Loucy (cell line): ENCODE data around the gene P2RX1.

Experiments
- H2AFZ ChIP-seq: fragments of 200-600 bp; sonication (generic); 2 replicates; pipeline ENCODE4 v1.6.0; 2016; ENCODE audit warnings: antibody characterized with exemption, mild to moderate bottlenecking, low read length, moderate library complexity
- H3F3A ChIP-seq: fragments of 200-600 bp; 2 replicates; pipeline ENCODE4 v1.6.0; 2016; ENCODE audit warnings: antibody characterized with exemption, low read depth, mild to moderate bottlenecking
- H3K27me3 ChIP-seq: fragments of 200-600 bp; sonication (generic); 2 replicates; pipeline ENCODE4 v1.6.1; 2014; ENCODE audit warnings: low read length, mild to moderate bottlenecking; ENCODE audit not compliant: insufficient read depth, poor library complexity, severe bottlenecking
- H3K36me3 ChIP-seq: fragments of 200-600 bp; sonication (generic); 2 replicates; pipeline ENCODE4 v1.6.1; 2016; ENCODE audit warnings: low read length; ENCODE audit not compliant: insufficient read depth
- H3K4me1 ChIP-seq: fragments of 200-600 bp; sonication (generic); 2 replicates; pipeline ENCODE4 v1.5.1; 2014; ENCODE audit warnings: low read length, mild to moderate bottlenecking; ENCODE audit not compliant: insufficient read depth, poor library complexity, severe bottlenecking
- H3K4me2 ChIP-seq: fragments of 200-600 bp; sonication (generic); 2 replicates; pipeline ENCODE4 v1.6.0; 2014; ENCODE audit warnings: antibody characterized with exemption, low read length, low read depth, mild to moderate bottlenecking; ENCODE audit not compliant: poor library complexity, severe bottlenecking
- H3K4me3 ChIP-seq: fragments of 200-600 bp; sonication (generic); 2 replicates; pipeline ENCODE4 v1.5.1; 2014; ENCODE audit warnings: low read length, mild to moderate bottlenecking, mixed read lengths; ENCODE audit not compliant: poor library complexity, severe bottlenecking
- H3K79me2 ChIP-seq: fragments of 200-600 bp; sonication (generic); 2 replicates; pipeline ENCODE4 v1.6.1; 2014; ENCODE audit warnings: low read length; ENCODE audit not compliant: insufficient read depth
- H3K9ac ChIP-seq: fragments of 200-600 bp; sonication (generic); 2 replicates; pipeline ENCODE4 v1.6.0; 2014; ENCODE audit warnings: mild to moderate bottlenecking, low read depth, low read length, moderate library complexity; ENCODE audit not compliant: poor library complexity, severe bottlenecking
- H3K9me2 ChIP-seq: fragments of 200-600 bp; sonication (generic); replicated peaks from 2 replicates; pipeline ENCODE4 v1.6.1; 2016; ENCODE audit warnings: low read depth, low read length, mixed read lengths
- H3K9me3 ChIP-seq: fragments of 200-600 bp; sonication (generic); 2 replicates; pipeline ENCODE4 v1.6.1; 2014; ENCODE audit warnings: mild to moderate bottlenecking, antibody characterized with exemption, low read length, low read depth; ENCODE audit not compliant: insufficient read depth
- H4K20me1 ChIP-seq: fragments of 200-600 bp; sonication (generic); 2 replicates; pipeline ENCODE4 v1.6.0; 2014; ENCODE audit warnings: antibody characterized with exemption, low read length, mild to moderate bottlenecking; ENCODE audit not compliant: insufficient read depth, poor library complexity, severe bottlenecking
- CTCF ChIP-seq: fragments of 200-600 bp; sonication (generic); conservative IDR thresholded peaks from 2 replicates; pipeline ENCODE4 v1.5.1; 2014; ENCODE audit warnings: mild to moderate bottlenecking, antibody characterized with exemption, low read length
- EZH2phosphoT487 ChIP-seq: fragments of 200-600 bp; IDR thresholded peaks from 2 replicates; pipeline ENCODE4 v1.6.1; 2018; ENCODE audit warnings: antibody characterized with exemption, mild to moderate bottlenecking, moderate library complexity, borderline replicate concordance

P2RX1 gene

DNA sequence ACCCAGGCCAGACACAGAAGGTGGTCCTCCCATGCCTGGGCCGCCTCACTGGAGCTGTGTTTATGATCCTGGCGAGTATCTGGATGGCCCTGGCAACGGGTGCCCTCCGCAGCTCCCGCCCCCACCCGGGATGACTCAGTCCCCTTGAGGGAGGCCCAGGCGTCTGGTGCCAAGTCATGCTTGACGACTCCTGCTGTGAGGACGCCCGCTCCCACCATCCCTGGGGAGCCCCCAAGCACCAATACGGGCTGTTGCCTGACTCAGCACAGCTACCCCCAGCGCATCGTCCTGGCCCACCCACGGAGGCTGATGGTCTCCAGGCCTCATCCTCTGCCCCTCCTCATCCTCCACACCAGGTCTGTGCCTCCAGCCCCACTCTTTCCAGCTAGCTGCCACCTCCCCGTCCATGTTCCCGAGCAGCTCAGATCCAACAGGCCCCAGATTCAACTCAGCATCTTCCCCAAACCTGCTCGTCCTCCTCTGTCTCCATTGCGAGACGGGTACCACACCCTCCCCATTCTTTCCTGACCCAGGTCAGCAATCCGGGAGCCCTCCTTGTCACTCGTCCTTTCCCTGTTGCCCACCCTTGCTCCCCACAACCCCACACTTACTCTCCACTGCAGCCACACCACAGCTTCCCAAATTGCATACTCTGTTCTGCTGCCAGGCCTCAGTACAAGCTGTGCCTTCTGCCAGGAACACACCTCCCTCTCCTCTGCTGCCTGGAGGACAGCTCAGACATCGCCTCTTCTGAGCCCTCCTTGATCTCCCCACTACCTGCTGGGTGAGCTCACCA is 26.0 kb downstream of the P2RX1 start:
- no peaks in the 10 kb centered on the region for H3K36me3 ChIP-seq
- H3K4me3 ChIP-seq = no peak overlapping the region
- no peaks in the 10 kb centered on the region for H4K20me1 ChIP-seq
- H3K4me2 ChIP-seq = no peak overlapping the region
- no peaks in the 10 kb centered on the region for H3F3A ChIP-seq
- H3K9me2 ChIP-seq = no peaks in the 10 kb centered on the region
- H3K27me3 ChIP-seq = no peaks in the 10 kb centered on the region
- no peak overlapping the region for H2AFZ ChIP-seq
- no peaks in the 10 kb centered on the region for H3K79me2 ChIP-seq
- H3K9me3 ChIP-seq = no peaks in the 10 kb centered on the region
- peaks cover 21% of the 10 kb centered on the region for H3K4me1 ChIP-seq
- TF ChIP-seq CTCF (no peak), EZH2phosphoT487 (no peak)
- H3K9ac ChIP-seq = no peak overlapping the region

DNA sequence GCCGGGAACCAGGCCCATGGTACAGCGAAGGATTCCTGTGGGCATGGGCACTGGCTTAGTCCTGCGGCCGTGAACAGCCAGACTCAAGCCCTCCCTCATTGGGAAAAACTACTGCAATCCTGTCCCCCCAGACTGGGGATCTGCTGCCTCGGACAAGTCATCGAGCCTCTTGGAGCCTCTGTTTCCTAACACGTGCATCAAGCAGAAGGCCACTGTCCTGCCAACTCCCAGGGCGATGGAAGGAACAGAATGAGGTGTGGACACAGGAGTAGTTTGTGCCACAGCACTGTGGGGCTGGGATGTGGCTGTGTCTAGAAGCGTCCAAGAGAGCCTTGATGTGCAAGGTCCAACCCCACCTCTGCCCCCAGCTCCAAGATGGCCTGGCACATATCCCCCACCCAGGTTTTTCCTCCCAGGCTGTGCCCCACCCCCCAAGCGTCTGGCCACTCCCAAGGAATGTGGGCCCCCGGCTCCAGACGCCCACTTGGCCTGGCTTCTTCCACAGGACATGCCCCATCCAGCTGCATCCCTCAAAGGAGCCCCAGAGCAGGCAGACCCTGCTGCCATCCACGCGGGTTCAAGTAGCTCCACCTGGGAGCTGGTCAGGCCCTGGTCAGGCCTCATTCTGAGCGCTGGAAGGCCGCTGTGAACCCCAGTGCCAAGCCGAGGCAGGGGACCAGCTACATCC is 26.8 kb downstream of the P2RX1 start:
- Histone ChIP-seq H3K9me2 (no peaks in the 10 kb centered on the region), H3K4me2 (no peak overlapping the region), H3K9me3 (no peaks in the 10 kb centered on the region), H3K36me3 (no peaks in the 10 kb centered on the region), H3K79me2 (no peaks in the 10 kb centered on the region), H4K20me1 (no peaks in the 10 kb centered on the region), H3K27me3 (no peaks in the 10 kb centered on the region), H3K9ac (no peak overlapping the region), H3K4me1 (peaks cover 21% of the 10 kb centered on the region), H3K4me3 (no peak overlapping the region), H3F3A (no peaks in the 10 kb centered on the region), H2AFZ (no peak overlapping the region)
- TF ChIP-seq EZH2phosphoT487 = no peak
- TF ChIP-seq CTCF = no peak

GRCh38 chr17:3888343-3889171 is 27.7 kb downstream of the P2RX1 start:
- no peak overlapping the region for H3K4me2 ChIP-seq
- H2AFZ ChIP-seq = no peak overlapping the region
- no peak overlapping the region for H3K4me3 ChIP-seq

More at GRCh38 chr17:3888343-3889171, 27.7 kb downstream of the P2RX1 start:
- no peaks in the 10 kb centered on the region for H3K27me3 ChIP-seq
- TF ChIP-seq CTCF (no peak), EZH2phosphoT487 (no peak)
- H3K9ac ChIP-seq = no peak overlapping the region
- peaks cover 18% of the 10 kb centered on the region for H3K4me1 ChIP-seq
- no peaks in the 10 kb centered on the region for H3K79me2 ChIP-seq
- no peaks in the 10 kb centered on the region for H3K36me3 ChIP-seq
- H3F3A ChIP-seq = no peaks in the 10 kb centered on the region
- H4K20me1 ChIP-seq = no peaks in the 10 kb centered on the region
- H3K9me3 ChIP-seq = no peaks in the 10 kb centered on the region
- no peaks in the 10 kb centered on the region for H3K9me2 ChIP-seq
